DOHH2 (cell line): ENCODE measurements around the gene HPS5.

ENCODE experiments used
- H3F3A ChIP-seq: fragments of 200-600 bp; sonication (generic), shearing (Covaris generic); 2 replicates; pipeline ENCODE4 v1.6.0; 2016; ENCODE audit warnings: antibody characterized with exemption, mild to moderate bottlenecking; ENCODE audit not compliant: control insufficient read depth, insufficient read depth
- H3K27ac ChIP-seq: fragments of 200-600 bp; sonication (generic); 2 replicates; pipeline ENCODE4 v1.5.1; 2014; ENCODE audit warnings: low read depth, mild to moderate bottlenecking, low read length, moderate library complexity
- H3K27me3 ChIP-seq: fragments of 200-600 bp; sonication (generic); 2 replicates; pipeline ENCODE4 v1.6.1; 2014; ENCODE audit warnings: mild to moderate bottlenecking, low read length, mixed read lengths; ENCODE audit not compliant: control insufficient read depth
- H3K36me3 ChIP-seq: fragments of 200-600 bp; sonication (generic); 2 replicates; pipeline ENCODE4 v1.6.1; 2014; ENCODE audit warnings: mild to moderate bottlenecking, low read length, moderate library complexity, mixed read lengths; ENCODE audit not compliant: control insufficient read depth
- H3K4me1 ChIP-seq: fragments of 200-600 bp; sonication (generic); 2 replicates; pipeline ENCODE4 v1.6.1; 2014; ENCODE audit warnings: mild to moderate bottlenecking, low read length, mixed read lengths; ENCODE audit not compliant: control insufficient read depth
- H3K4me2 ChIP-seq: fragments of 200-600 bp; sonication (generic); 2 replicates; pipeline ENCODE4 v1.6.0; 2014; ENCODE audit warnings: mild to moderate bottlenecking, low read length, moderate library complexity
- H3K4me3 ChIP-seq: fragments of 200-600 bp; sonication (generic); 2 replicates; pipeline ENCODE4 v1.5.1; 2014; ENCODE audit warnings: mild to moderate bottlenecking, low read length, mixed read lengths
- H3K79me2 ChIP-seq: fragments of 200-600 bp; sonication (generic); 2 replicates; pipeline ENCODE4 v1.6.1; 2014; ENCODE audit warnings: mild to moderate bottlenecking, low read length, mixed read lengths; ENCODE audit not compliant: control insufficient read depth
- H3K9me2 ChIP-seq: fragments of 200-600 bp; sonication (generic); replicated peaks from 2 replicates; pipeline ENCODE4 v1.6.1; 2014; ENCODE audit warnings: mild to moderate bottlenecking, low read length, mixed read lengths; ENCODE audit not compliant: control insufficient read depth
- H3K9me3 ChIP-seq: fragments of 200-600 bp; sonication (generic); 2 replicates; pipeline ENCODE4 v1.6.1; 2014; ENCODE audit warnings: antibody characterized with exemption, low read length, mixed read lengths; ENCODE audit not compliant: control insufficient read depth, insufficient read depth
- H4K20me1 ChIP-seq: fragments of 200-600 bp; sonication (generic); 2 replicates; pipeline ENCODE4 v1.6.0; 2014; ENCODE audit warnings: low read depth, mild to moderate bottlenecking, antibody characterized with exemption, low read length, moderate library complexity; ENCODE audit not compliant: control insufficient read depth, insufficient read depth
- EZH2phosphoT487 ChIP-seq: fragments of 200-600 bp; sonication (generic); IDR thresholded peaks from 2 replicates; pipeline ENCODE4 v1.6.1; 2017; ENCODE audit warnings: borderline replicate concordance, mild to moderate bottlenecking, antibody characterized with exemption, low read length, moderate library complexity, mixed read lengths
- TF ChIP-seq, protein P1 (sequence below): fragments of 200-600 bp; sonication (generic); IDR thresholded peaks from one replicate; pipeline ENCODE4 v1.5.1; 2014; ENCODE audit warnings: antibody characterized with exemption, mild to moderate bottlenecking, low read depth, low read length; ENCODE audit not compliant: poor library complexity, severe bottlenecking

HPS5 gene

DNA sequence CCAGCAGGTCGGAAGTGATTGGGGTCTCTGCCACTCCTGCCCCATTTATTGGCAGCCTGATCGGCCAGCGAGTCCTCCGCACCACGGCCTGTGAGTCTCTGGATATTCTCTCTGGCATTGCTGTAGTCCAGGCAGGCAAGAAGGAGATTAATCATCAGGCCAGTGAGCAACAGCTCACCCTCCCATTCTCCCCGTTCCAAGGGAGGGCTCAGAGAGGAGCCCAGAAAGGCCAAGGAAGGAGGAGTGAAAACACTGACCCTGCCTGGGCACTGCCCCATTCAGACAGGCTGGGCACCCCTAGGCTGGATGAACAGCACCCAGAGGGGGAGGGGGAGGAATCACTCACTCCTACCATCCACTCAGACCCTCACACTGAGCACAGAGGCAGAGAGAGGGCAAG is 76.5 kb downstream of the HPS5 start:
- no peak overlapping the region for H3K27ac ChIP-seq
- no peak overlapping the region for H3K4me3 ChIP-seq
- H3K36me3 ChIP-seq: no peaks in the 10 kb centered on the region
- H3K4me2 ChIP-seq: no peak overlapping the region
- TF ChIP-seq, protein P1, sequence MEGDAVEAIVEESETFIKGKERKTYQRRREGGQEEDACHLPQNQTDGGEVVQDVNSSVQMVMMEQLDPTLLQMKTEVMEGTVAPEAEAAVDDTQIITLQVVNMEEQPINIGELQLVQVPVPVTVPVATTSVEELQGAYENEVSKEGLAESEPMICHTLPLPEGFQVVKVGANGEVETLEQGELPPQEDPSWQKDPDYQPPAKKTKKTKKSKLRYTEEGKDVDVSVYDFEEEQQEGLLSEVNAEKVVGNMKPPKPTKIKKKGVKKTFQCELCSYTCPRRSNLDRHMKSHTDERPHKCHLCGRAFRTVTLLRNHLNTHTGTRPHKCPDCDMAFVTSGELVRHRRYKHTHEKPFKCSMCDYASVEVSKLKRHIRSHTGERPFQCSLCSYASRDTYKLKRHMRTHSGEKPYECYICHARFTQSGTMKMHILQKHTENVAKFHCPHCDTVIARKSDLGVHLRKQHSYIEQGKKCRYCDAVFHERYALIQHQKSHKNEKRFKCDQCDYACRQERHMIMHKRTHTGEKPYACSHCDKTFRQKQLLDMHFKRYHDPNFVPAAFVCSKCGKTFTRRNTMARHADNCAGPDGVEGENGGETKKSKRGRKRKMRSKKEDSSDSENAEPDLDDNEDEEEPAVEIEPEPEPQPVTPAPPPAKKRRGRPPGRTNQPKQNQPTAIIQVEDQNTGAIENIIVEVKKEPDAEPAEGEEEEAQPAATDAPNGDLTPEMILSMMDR: no peak
- no peak for TF ChIP-seq EZH2phosphoT487
- H3K27me3 ChIP-seq: 0 out of 2 replicates have a peak, but pooled peaks cover 2% of the 10 kb centered on the region
- H3K9me2 ChIP-seq: no peaks in the 10 kb centered on the region
- no peaks in the 10 kb centered on the region for H3K79me2 ChIP-seq
- H3K4me1 ChIP-seq: 0 out of 2 replicates have a peak, but pooled peaks cover 2% of the 10 kb centered on the region
- H3K9me3 ChIP-seq: no peaks in the 10 kb centered on the region
- H4K20me1 ChIP-seq: no peaks in the 10 kb centered on the region
- H3F3A ChIP-seq: no peaks in the 10 kb centered on the region

DNA sequence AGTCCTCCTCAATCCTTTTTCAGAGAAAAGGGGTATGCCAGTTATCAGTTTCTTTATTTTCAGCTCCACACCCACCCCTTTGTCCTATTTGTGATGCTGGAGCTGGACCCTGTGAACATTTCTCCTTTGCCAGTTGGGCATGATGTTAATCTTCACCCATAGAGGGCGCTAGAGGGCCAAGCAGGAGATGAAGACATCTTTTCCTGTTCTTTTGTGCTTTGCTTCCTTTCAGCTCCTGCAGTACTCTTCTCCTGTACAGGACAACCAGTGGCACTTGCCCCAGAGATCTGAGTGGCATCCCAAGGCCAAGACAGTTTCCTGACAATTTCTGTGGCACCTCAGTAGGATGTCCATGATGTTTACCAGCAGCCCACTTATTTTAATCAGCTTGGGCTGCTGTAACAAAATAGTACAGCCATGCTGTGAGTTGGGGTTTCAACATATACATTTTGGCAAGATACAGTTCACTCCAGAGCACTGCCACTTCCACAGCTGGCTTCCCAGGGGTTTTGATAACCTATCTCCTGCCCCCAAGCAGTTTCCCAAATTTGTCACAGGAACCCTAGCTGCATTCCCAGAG is 78.1 kb downstream of the HPS5 start:
- no peaks in the 10 kb centered on the region for H3K9me2 ChIP-seq
- H3K27me3 ChIP-seq: peaks cover 5% of the 10 kb centered on the region
- no peak overlapping the region for H3K4me2 ChIP-seq
- H3K36me3 ChIP-seq: no peaks in the 10 kb centered on the region
- H4K20me1 ChIP-seq: no peaks in the 10 kb centered on the region
- TF ChIP-seq, protein P1: peak; percentile 87
- TF ChIP-seq EZH2phosphoT487: no peak
- no peaks in the 10 kb centered on the region for H3K9me3 ChIP-seq
- no peak overlapping the region for H3K4me3 ChIP-seq
- no peaks in the 10 kb centered on the region for H3F3A ChIP-seq
- H3K79me2 ChIP-seq: no peaks in the 10 kb centered on the region
- H3K27ac ChIP-seq: no peak overlapping the region
- 0 out of 2 replicates have a peak, but pooled peaks cover 2% of the 10 kb centered on the region for H3K4me1 ChIP-seq

DNA sequence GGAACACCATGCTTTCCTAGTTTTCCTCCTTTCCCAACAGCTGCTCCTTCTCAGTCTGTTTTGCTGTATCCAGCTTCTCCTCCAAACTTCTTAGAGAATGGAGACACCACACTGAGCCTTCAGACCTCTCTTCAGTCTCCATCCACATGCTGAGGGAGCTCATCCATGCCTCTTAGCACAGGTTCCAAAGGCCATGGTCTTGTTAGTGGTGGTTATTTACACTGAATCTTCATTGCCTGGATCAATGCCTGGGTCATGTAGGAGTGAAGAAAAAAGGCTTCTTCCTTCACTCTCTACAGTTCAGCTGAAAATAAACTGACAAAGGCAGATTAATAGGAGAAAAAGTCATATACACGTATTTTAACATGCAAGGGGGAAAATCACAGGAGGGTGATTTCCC is 82.3 kb downstream of the HPS5 start:
- H3F3A ChIP-seq: no peaks in the 10 kb centered on the region
- no peaks in the 10 kb centered on the region for H3K9me2 ChIP-seq
- H3K9me3 ChIP-seq: no peaks in the 10 kb centered on the region
- H4K20me1 ChIP-seq: no peaks in the 10 kb centered on the region
- H3K27me3 ChIP-seq: peaks cover 25% of the 10 kb centered on the region
- H3K4me2 ChIP-seq: no peak overlapping the region
- no peak overlapping the region for H3K27ac ChIP-seq
- H3K36me3 ChIP-seq: no peaks in the 10 kb centered on the region
- no peak overlapping the region for H3K4me3 ChIP-seq
- no peak for TF ChIP-seq EZH2phosphoT487
- TF ChIP-seq, protein P1: no peak
- H3K4me1 ChIP-seq: 0 out of 2 replicates have a peak, but pooled peaks cover 2% of the 10 kb centered on the region
- no peaks in the 10 kb centered on the region for H3K79me2 ChIP-seq
